Measurements from ENCODE around the gene KCNIP4. TPM values are rescaled to one million over a fixed set of nuclear protein-coding genes. Genes with fewer than 3 reads are reported as not detected.

The KCNIP4 gene
- total RNA-seq, 1 donor from 2014 or later, result not detected

DNA sequence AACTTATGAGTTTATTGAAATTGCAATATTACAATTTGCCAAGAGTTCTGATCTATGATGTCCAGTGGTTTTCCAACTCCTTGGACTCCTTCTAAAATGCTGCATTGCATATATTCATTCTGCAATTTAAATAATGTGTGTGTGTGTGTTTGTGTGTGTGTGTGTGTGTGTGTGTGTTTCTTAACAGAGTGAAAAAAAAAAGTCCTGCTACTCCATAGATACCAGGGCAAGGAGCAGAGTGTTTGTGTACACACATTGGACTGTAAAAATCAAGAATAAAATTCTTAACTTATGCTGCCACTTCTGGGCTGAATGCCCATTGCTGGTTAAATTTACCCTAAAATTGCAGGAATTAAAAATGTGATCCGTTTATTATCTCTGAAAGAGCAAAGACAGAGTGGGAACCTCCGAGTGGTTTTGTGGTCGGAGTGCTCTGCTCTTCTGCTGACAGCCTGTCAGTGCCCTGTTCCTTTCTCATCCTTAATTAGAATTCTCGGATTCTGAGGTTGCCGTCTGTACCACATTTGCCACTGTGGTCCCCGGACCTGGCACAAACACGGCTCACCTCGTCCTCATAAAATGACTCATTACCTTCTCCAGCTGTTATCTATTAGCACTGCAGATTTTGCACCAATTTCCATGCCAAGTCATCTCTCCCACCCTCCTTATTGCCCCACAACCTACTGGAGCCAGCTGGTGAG is 355.5 kb downstream of the KCNIP4 start:
- intact Hi-C loops (cut with micrococcal nuclease), result no loop called here

GRCh38 chr4:21577056-21577455 is 371.5 kb downstream of the KCNIP4 start:
- intact Hi-C loops (cut with micrococcal nuclease), result no loop called here

DNA sequence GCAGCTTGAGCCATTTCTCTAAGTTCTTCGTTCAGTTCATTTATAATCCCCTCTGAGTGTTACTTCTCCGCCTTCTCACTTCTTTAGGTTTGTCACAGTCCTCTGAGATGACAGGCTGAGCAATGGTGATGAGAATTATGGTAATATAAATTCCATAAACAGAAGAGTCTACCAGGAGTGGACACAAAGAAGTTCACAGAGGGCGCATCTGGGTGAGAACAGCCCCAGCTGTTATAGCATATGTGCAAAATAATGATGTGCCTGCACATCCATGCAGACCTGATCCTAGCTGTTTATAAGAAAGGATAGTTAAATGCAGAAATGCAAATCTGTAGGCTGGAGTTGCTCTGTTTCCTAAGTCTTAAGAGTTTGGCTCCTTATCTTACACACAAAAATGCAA is 377.5 kb downstream of the KCNIP4 start:
- intact Hi-C loops (cut with micrococcal nuclease), result no loop called here

DNA sequence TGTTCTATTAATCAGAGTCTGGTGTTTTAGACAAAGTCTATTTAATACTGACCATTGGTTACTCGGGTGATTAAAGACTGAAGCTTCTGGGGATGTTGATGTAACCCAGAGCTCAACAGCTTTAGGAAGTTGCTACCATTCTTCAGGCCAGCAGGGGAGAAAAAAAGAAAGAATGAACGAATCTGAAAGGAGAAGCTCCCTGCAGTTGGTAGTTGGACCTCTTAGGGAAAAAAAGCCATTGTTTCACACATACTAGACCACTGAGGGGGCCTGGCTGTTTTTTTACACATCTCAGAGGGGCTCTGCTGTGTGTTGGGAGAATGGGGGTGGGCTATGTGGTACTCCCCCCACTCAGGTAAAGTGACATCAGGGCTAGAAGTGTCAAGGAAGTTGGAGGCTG is 378.9 kb downstream of the KCNIP4 start:
- intact Hi-C loops (cut with micrococcal nuclease), result no loop called here

DNA sequence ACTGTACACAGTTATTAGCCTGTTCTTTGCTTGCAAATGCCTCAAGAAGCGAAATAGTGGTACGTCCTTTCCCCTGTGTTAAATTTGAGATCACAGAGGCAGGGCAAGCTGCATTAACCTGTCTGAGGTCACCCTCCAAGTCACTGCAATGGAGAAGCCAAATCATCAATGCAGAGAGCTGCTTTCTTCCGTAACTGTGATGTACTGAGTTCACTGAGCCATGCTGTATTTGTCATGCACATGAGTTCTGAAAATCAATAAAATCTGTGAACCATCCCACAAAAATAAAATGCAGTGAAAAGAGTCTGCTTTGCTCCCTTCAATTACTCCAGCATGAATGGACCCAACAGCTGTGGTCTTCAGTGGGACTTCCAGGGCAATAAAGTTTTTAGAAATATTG is 393.5 kb downstream of the KCNIP4 start:
- intact Hi-C loops (cut with micrococcal nuclease), result no loop called here

- intact Hi-C loops (cut with micrococcal nuclease), result no loop called here
Measured at GRCh38 chr4:21554500-21554899, 394.1 kb downstream of the KCNIP4 start.

DNA sequence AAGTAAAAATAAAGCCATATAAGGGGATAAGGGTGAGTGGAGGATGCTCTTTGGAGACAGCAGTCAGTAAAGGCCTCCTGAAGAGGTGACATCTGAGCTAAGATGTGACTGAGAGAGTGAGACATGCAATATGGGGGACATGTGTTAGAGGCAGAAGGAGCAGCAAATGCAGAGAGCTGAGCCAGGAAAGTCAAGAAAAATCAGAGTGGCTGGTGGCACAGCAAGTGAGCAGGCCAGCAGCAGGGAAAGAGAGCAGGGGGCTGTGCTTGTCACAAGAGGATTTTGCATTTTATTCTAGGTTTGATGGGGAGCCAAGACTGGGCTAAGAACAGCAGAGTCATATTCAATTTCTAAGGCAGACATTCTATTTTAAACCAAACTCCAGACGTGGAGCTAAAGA is 394.5 kb downstream of the KCNIP4 start:
- intact Hi-C loops (cut with micrococcal nuclease), result no loop called here

- intact Hi-C loops (cut with micrococcal nuclease), result no loop called here
Measured at GRCh38 chr4:21552455-21552854, 396.1 kb downstream of the KCNIP4 start.

DNA sequence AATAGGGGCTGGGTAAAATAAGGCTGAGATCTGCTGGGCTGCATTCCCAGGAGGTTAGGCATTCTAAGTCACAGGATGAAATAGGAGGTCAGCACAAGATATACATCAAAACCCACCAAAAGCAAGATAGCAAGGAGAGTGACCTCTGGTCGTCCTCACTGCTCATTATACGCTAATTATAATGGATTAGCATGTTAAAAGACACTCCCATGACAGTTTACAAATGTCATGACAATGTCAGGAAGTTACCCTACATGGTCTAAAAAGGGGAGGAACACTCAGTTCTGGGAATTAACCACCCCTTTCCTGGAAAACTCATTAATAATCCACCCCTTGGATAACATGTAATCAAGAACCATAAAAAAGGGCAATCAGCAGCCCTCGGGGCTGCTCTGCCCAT is 403.6 kb downstream of the KCNIP4 start:
- intact Hi-C loops (cut with micrococcal nuclease), result no loop called here

DNA sequence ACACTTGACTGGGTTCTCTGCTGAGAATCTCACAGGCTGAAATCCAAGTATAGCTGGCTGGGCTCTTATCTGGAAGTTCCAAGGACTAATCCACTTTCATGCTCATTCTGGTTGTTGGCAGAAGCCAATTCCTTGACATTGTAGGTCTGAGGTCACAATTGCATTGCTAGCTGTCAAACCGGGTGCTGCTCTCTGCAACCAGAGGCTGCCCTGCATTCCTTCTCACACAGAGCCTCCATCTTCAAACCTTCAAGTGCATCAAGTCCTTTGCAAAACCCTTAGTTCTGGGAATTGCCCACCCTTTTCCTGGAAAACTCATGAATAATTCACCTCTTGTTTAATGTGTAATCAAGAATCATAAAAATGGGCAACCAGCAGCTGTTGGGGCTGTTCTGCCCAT is 404.2 kb downstream of the KCNIP4 start:
- intact Hi-C loops (cut with micrococcal nuclease), result no loop called here

GRCh38 chr4:21543514-21543913 is 405.1 kb downstream of the KCNIP4 start:
- intact Hi-C loops (cut with micrococcal nuclease), result no loop called here

DNA sequence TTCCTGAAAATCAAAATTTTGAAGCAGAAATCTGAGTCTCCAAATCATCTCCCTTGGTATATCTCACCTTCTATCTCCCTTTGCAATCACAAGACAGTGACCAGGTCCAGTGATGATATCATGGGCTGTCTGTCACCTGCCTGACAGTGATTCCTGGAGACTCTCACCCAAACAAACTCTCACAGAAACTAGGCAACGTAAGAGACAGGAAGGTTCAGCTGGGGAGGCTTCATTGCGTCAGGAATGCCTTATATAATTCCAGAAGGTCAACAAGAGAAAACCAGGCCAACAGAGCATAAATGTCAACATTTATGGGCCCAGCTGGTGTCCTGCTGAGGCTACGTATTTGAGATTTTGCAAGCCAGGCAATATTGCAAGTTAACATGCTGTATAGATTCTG is 412.7 kb downstream of the KCNIP4 start:
- intact Hi-C loops (cut with micrococcal nuclease), result no loop called here

GRCh38 chr4:21531048-21531447 is 417.5 kb downstream of the KCNIP4 start:
- intact Hi-C loops (cut with micrococcal nuclease), result no loop called here

DNA sequence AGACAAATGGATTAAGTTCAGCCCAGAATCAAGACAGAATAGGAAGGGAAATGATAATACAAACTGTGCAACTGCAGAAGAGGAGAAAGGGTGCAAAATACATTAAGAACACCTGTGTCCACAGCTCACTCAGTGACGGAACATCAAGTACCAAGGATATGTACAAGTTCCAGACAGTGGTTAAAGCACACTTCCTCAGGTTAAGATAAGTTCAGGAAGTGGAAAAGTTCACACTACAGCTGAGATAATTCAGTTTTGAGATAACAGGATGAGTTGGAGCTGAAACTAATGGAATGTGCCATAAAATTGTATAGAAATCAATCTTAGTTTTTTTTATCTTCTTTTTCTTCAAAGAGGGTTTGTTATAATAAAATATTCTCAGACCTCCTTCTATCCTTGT is 419.4 kb downstream of the KCNIP4 start:
- intact Hi-C loops (cut with micrococcal nuclease), result no loop called here

- intact Hi-C loops (cut with micrococcal nuclease), result no loop called here
Measured at GRCh38 chr4:21522296-21522695, 426.3 kb downstream of the KCNIP4 start.

- intact Hi-C loops (cut with micrococcal nuclease), result no loop called here
Measured at GRCh38 chr4:21517126-21517859, 431.3 kb downstream of the KCNIP4 start.

GRCh38 chr4:21514022-21514694 is 434.4 kb downstream of the KCNIP4 start:
- intact Hi-C loops (cut with micrococcal nuclease), result no loop called here

DNA sequence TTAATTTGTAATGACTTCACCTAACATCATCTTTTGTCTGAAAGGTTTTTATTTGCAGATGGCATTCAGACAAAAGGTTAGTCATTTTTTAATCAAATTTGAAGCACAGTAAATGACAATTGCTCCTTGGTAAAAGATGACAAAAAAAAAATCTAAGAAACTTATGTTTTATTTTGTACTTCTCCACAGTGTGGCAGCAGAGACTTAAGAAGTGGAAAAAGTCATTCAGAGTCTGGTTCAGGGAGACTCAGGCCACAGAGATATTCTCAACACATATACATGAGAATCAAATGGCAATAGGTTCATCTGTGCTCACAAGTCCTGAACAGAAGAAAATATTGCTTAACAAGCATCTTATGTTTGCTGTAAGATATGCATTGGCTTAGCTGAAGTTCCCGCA is 436.2 kb downstream of the KCNIP4 start:
- intact Hi-C loops (cut with micrococcal nuclease), result loop anchor here (1.0 kb wide), 1 partner anchor 256 kb away; no protein-coding TSS in a partner anchor

DNA sequence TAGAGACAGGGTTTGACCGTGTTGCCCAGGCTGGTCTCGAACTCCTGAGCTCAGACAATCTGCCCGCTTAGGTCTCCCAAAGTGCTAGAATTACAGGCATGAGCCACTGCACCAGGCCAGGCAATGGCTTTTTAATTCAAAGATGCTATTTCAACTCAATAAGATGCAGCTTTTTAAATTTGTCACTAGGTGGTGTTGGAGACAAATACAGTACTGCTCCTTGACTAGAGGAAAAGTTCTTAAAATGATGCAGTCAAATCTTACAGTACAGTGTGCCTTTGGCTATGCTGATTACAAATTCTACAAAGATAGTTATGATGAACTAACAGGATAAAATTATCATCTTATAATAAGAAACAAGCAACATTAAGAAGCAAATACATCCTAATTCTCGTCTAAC is 441.1 kb downstream of the KCNIP4 start:
- intact Hi-C loops (cut with micrococcal nuclease), result no loop called here

DNA sequence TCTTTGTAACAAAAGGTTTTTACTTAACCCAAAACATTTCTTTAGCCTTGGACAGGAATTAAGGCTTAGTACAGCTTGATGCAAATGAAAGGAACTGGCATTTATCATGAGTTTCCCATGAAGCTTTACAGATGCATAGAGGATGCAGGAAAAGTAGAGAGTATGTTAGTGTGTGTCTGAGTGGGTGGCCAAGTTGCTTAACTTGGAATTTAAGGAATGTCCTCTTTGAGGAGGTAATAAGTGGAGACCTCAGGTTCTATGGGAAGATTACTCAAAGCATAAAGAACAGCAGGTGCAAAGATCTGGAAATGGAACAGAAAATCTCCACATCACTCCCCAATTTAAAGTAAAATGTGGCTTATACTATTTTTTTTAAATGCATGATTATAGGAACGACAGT is 457.9 kb downstream of the KCNIP4 start:
- intact Hi-C loops (cut with micrococcal nuclease), result no loop called here

- intact Hi-C loops (cut with micrococcal nuclease), result no loop called here
Measured at GRCh38 chr4:21476757-21477156, 471.8 kb downstream of the KCNIP4 start.

- intact Hi-C loops (cut with micrococcal nuclease), result no loop called here
Measured at GRCh38 chr4:21474195-21474594, 474.4 kb downstream of the KCNIP4 start.
